NCI-H1105 treated with DMSO at 0.1 percent for 48 hours (cell line): Measurements from ENCODE around the gene ICOSLG.
"Not testable (repeated sequence)": the region's sequence is repeated elsewhere in the genome, so short reads cannot be mapped to it uniquely, and the experiment has no call there.

Experiments
- DNase-seq: peaks from one replicate; lab custom pipeline; 2025; lab: John Stamatoyannopoulos, UW

Gene ICOSLG

DNA sequence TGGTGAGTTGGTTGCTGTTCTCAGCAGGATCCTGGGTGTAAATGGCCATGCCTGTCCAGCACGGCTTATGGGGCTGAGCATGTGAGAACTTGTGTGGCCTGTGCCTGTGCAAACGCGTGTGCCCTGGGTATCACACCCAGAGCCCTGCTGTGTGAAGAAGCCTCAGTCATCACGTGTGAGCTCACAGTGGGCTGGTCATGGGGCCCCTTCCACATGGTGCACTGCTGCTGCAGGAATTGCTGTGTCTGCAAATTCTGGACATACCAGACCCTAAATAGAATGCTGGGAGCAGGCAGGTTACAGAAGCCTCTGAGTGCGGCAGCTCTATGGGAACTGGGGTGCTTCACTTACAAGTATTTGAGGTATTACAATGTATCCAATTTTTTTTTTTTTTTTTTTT is 17.4 kb downstream of the ICOSLG start:
- not testable (repeated sequence) for DNase-seq

DNA sequence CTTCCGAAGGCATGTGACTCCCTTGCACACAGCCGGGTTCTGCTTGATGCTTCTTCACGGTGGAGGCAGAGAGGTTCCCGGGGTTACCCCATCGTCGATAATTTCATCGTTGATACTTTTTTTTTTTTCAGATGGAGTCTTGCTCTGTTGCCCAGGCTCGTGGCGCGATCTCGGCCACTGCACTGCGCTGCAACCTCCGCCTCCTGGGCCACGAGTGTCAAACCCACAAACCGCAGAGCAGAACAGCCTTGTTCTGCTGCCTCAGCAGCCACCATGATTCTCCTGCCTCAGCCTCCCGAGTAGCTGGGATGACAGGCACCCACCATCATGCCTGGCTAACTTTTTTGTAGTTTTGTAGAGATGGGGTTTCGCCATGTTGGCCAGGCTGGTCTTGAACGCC is 20.1 kb downstream of the ICOSLG start:
- not testable (repeated sequence) for DNase-seq

GRCh38 chr21:44218461-44218860 is 22.3 kb downstream of the ICOSLG start:
- DNase-seq: not testable (repeated sequence)

DNA sequence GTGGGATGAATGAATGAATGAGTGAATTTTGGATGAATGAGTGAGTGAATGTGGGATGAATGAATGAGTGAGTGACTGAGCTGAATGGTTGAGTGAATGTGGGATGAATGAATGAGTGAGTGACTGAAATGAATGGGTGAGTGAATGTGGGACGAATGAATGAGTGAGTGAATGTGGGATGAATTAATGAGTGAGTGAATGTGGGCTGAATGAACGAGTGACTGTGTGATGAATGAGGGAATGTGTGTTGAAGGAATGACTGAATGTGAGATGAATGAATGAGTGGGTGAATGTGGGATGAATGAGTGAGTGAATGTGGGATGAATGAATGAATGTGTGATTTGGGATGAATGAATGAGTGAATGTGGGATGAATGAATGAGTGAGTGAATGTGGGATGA is 28.8 kb downstream of the ICOSLG start:
- not testable (repeated sequence) for DNase-seq

GRCh38 chr21:44211574-44211973 is 29.2 kb downstream of the ICOSLG start:
- not testable (repeated sequence) for DNase-seq

- not testable (repeated sequence) for DNase-seq
These were observed 32.7 kb downstream of the ICOSLG start for GRCh38 chr21:44207860-44208646.

GRCh38 chr21:44206698-44207676 is 33.8 kb downstream of the ICOSLG start:
- not testable (repeated sequence) for DNase-seq

DNA sequence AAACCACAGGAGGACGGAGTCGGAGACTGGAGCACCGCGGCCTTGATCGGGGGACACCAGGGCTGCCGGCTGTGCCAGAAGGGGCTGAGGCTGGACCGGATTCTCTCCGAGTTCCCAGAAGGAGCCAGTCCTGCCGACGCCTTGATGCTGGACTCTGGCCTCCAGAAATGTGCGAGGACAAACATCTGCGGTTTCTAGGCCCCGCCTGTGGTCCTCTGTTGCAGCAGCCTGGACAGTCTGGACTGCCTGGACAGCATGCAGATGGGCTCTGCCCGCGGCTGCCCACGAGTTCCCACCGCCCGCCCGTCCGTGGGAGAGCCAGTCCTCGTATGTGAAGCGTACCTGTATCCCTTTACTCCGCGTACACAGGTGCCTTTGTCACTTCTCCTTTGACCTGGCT is 34.6 kb downstream of the ICOSLG start:
- DNase-seq: not testable (repeated sequence)

- DNase-seq: not testable (repeated sequence)
These were observed 38.0 kb downstream of the ICOSLG start for GRCh38 chr21:44202590-44203299.

GRCh38 chr21:44199997-44200396 is 40.7 kb downstream of the ICOSLG start:
- DNase-seq: not testable (repeated sequence)

DNA sequence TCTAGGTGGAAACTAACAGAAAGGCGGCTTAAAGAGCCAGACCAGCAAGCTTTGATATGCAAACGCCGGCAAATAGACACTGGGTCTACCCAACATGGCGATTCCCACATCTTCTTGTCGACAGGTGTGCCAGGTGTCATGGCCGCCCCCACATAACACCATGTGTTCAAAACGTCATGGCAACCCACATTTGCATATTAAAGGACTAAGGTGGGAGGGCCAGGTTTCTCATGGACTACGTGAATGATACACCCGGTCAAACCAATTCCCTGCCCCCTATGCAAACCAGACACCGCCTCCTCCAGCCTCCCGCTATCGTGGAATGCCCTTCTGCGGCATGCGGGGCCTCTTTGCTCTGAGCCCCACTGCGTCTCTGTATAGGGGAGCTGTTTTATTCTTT is 41.3 kb downstream of the ICOSLG start:
- DNase-seq: no peak

DNA sequence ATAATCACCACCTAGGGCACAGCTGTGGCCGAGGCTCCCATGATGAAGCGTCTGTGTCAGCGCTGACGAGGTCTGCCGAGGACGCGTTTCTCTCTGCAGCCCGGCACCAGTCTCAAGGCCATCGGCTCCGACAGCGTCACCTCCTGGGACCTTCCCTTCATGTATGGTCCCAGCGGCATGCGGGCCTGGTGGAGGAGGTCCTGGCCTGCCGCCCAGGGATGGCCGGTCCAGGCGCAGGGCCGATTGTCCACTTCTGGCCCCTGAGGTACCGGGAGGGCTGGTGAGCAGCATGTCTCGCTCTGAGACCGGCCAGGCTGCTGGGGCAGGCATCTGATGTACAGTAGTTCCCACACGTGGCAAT is 43.6 kb downstream of the ICOSLG start:
- not testable (repeated sequence) for DNase-seq

- DNase-seq: not testable (repeated sequence)
These were observed 44.3 kb downstream of the ICOSLG start for GRCh38 chr21:44196212-44197155.

- DNase-seq: not testable (repeated sequence)
These were observed 45.9 kb downstream of the ICOSLG start for GRCh38 chr21:44194888-44195287.

DNA sequence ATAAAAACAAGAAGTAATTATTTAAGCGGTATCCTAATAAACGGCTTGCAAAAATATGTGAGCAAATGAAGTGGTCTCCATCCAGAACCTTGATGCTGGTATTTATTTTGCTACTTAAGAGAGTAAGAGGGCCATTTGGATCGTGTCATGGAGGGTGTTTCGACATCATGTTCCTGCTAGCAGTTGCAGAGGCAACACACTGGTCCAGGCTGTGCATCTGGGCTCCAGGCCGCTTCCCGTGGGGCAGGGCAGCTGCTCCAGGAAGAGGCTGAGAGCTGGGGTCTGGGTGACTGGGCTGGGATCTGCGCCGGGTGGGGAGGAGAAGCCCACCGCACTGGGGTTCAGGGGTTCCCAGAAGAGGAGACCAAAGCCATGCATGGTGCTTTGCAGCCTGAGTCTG is 46.3 kb downstream of the ICOSLG start:
- DNase-seq: not testable (repeated sequence)

- not testable (repeated sequence) for DNase-seq
These were observed 47.6 kb downstream of the ICOSLG start for GRCh38 chr21:44193108-44193507.

- DNase-seq: not testable (repeated sequence)
These were observed 50.1 kb downstream of the ICOSLG start for GRCh38 chr21:44190349-44191271.

DNA sequence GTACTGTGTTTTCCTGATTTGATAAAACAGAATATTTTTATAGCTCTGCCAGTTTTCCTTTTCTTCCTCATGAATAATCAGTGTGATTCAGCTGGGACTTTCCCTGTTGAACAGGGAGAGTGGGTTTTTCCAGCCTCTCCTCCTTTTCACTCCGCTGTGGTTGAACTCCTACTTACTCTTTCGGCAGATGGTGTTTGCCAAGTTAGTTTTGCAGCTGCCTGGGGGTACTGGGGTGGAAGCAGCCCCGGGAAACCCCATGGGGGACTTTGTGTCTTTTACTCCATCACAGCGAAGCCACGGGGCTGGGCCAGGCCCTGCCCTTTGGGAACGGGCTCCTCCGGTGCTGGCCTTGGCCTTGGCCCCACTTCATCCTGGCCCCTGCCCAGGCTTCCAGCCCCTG is 55.9 kb downstream of the ICOSLG start:
- not testable (repeated sequence) for DNase-seq

- not testable (repeated sequence) for DNase-seq
These were observed 58.5 kb downstream of the ICOSLG start for GRCh38 chr21:44182202-44182601.

- DNase-seq: not testable (repeated sequence)
These were observed 59.2 kb downstream of the ICOSLG start for GRCh38 chr21:44181506-44181905.
